Stimulated activated CD8-positive, alpha-beta memory T cell treated with anti-CD3 and anti-CD28 coated beads, Interleukin-7, amount 100 ng/mL, for 24 hours (primary cell): Measurements from ENCODE around the gene CHPF2.

Experiments
- DNase-seq: peaks from one replicate; pipeline ENCODE4 v3.0.0-alpha.2; 2020; ENCODE audit warnings: low read depth

Gene CHPF2, protein sequence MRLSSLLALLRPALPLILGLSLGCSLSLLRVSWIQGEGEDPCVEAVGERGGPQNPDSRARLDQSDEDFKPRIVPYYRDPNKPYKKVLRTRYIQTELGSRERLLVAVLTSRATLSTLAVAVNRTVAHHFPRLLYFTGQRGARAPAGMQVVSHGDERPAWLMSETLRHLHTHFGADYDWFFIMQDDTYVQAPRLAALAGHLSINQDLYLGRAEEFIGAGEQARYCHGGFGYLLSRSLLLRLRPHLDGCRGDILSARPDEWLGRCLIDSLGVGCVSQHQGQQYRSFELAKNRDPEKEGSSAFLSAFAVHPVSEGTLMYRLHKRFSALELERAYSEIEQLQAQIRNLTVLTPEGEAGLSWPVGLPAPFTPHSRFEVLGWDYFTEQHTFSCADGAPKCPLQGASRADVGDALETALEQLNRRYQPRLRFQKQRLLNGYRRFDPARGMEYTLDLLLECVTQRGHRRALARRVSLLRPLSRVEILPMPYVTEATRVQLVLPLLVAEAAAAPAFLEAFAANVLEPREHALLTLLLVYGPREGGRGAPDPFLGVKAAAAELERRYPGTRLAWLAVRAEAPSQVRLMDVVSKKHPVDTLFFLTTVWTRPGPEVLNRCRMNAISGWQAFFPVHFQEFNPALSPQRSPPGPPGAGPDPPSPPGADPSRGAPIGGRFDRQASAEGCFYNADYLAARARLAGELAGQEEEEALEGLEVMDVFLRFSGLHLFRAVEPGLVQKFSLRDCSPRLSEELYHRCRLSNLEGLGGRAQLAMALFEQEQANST

DNA sequence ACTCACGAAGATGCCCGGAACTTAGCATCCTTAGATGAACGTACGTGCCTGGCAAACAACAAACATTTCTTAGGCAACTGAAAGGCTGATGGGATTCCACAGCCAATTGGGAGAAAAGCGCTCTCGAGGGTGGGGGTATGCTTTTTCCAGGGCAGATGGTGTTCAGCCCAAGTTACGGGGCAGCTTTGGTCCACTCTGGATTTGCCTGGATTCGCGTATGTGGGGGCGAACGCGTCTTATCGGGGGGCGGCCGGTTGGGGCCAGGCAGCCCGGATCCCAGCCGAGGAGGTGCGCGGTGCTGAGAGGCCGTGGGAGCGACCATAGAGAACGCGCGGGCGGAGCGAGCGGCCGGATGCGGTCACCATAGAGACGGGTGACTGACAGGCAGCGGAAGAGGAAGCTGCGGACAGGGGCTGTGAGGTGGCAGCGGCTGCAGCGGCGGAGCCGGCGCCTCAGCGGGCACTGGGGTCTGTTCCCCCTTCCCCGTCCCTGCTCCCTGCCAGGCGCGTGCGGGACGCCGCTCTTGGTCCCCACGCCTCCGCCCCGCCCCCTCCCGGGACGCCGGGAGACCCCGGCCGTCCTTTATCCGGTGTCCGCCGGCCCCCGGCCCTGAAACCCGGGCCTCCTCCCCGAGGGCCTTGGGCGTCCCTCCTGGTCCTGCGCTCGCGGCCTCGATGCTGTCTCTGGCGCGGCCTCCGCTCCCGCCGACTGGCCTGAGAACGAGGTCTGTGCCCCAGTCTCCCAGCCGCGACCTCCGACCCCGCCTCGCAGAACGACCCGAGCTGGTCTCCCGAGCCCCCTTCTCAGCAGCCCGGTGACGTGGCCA lies at the start of gene CHPF2:
Gene CHPF2 (plus strand): TSS at position 393 of the 826 bp plus-strand sequence. CDS start 1,529 bp downstream, outside the sequence.
- DNase-seq, result peak; percentile 81

DNA sequence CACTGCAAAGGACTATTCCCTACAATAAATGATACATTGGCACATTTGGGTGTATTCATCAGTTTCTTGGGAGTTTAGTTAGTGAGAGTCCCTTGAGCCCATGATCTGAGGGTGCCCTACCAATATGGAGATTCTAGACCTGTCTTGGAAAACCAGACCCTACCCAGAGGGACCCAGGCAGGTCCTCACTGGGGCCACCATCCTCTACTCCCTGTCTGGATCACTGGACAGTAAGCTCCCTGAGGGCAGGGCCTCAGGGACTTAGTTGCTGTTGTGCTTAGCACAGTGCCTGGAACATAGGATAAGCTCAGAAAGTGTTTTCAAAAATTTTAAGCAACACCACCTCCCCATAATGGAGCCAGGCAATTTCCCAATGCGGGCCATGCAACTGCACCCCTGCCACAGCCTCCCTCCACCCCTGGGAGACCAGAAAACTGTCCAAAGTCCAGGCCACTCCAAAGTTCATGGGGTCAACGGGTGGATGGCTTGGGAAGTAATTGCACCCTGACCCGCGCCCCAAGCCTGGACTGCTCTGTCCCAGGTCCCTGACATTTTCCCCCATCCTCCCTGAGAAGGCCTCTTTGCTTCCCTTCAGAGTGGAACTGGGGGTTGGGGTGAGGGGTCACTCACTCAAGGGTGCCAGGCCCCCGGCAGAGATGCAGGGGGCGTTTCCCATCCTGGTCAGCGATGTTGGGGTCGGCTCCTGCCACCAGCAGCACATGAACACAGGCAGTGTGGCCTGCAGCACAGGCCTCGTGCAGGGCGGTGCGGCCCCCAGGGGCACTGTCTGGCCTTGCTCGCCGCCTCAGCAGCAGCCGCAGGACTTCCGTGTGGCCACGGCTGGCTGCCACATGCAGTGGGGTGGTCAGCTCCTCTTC lies 46.3 kb upstream of the CHPF2 start:
- DNase-seq, result no peak

DNA sequence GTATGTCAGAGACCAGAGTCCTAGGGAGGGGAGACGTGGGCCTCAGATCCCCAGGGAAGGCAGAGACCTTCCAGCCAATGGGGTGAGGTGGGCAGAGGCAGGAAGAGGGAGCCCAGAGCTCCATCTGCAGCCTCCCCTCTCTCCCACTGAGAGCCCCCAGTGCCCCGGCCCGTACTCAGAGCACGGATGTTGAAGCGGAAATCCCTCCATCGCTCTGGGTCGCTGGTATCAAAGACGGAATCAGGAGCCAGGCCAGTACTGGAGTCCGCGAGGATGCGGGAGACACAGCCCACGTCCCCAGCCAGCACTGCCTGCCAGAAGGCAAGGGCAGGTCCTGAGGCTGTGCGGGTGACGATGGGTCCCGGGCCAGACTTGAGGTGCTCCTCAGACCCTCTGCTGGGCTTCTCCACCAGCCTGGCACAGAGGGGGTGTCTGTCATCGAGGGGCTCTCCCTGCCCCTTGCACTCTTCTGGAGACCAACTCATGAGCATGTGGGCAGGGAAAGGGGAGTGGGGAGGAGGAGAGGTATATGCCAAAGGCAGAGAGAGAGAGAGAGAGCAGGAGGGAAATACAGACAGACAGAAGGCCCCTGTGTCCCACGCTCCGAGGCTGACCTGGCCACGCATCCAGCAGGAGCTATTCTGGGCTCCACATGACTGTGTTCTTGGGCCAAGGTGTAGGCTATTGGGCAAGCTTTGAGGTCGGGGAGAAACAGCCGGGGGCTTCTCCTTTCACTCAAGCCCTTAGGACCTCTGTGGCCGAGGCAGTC lies 45.5 kb upstream of the CHPF2 start, which contains the start of gene ASB10:
Gene ASB10 (minus strand): TSS at position 611 of the 769 bp plus-strand sequence. CDS start 120 bp downstream, at position 491.
- no peak for DNase-seq

DNA sequence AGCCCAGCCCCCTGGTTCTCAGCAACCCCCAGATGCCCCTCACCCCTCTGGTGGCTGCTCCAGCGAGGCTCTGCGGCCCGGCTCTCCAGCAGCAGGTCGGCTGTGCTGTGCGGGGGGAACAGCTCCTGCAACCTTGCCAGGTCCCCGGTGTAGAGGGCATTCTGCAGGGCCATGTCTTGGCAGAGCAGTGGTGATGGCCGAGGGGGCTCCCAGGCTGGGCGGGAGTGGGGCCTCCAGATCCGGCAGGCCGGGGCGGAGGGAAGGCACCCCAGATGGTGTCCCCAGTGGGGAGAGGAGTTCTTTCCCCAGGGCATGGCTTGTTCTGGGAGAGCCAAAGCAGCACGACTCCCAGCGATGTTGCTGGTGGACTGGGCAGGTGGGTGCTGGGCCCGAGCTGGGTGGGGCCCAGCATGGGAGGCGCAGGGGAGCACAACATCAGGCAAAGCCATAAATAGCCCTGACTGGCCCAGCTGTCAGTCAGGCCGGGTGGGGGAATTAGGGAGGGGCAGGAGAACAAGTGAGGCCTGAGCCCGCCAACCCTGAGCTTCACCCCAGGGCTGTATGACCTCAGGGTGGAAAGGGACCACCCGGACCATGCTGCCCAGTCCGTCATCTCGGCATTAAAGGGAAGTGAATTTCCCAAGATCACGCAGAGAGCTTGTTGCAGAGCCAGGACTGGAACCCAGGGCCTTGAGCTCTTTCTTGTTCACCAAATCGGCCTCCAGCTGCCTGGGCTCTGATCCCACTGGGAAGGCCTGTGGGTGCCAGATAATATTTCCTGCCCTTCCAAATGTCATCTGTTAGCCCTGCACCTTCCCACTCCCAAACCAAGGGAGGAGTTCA lies 44.7 kb upstream of the CHPF2 start:
- DNase-seq, result no peak

DNA sequence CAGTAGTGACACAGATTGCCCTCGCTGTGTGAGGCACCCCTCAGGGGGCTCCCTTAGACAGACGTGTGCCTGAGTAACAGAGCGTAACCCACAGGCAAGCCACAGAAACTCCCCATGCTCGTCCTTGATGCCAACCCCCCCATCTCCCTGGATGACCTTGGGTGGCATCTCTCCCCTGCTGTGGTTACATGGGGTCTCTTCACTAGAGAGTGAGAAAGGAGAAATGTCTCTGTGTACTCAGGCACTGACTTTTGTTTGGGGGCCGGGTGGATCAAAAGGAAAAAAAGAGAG lies 44.1 kb upstream of the CHPF2 start:
- DNase-seq, result no peak

DNA sequence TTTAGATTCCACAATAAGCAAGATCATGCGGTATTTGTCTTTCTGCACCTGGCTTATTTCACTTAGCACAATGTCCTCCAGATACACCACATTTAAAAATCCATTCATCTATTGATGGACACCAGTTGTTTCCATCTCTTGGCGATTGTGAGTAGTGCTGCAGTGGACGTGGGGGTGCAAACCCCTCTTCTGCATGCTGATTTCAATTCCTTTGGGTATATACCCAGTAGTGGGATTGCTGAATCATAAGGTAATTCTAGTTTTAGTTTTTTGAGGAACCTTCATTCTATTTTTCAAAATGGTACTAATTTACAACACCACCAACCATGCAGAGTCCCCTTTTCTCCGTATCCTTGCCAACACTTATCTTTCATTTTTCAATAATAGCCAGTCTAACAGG lies 43.2 kb upstream of the CHPF2 start:
- no peak for DNase-seq

DNA sequence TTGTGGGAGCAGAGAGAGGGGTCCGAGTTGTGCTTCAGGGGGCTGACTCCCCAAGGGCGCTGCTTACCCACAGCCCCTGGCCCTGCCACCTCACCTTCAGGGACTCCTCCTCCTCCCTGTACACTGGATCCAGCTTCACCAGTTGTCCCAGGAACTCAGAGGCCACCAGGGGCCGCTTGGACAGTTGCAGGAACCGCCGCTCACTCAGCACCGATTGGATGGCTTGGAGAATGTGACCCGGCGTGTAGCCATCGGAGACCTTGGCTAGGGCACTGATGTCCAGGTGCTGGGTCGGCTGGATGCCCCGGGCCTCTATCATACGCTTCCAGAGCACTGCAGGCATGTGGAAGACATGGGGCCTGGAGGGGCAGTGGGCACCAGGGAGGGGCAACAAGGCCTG lies 40.7 kb upstream of the CHPF2 start:
- DNase-seq, result no peak

DNA sequence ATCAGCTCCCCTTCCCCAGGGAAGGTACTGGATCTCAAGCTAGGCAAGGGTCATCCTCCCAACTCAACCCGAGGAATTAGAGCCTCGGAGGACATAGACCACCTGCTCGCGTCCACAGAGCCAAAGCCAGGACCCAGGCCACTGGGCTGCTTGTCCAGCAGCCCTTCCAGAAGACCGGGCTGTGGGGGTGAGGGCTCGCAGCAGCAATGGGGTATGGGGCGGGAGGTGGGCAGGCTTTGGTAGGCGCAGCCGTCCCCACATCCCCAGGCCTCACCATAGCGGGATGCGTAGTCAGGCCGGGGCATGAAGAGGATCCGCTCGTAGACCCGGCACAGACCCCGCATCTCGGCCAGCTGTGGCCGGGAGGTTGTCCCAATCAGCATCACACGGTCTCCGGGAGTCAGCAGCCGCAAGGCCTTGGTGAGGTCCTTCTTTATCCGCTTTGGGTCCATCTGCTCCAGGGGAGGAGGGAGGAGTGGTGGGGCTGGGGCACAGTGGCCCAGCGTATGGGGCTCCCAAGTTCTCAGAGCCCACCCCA lies 40.2 kb upstream of the CHPF2 start:
- no peak for DNase-seq

DNA sequence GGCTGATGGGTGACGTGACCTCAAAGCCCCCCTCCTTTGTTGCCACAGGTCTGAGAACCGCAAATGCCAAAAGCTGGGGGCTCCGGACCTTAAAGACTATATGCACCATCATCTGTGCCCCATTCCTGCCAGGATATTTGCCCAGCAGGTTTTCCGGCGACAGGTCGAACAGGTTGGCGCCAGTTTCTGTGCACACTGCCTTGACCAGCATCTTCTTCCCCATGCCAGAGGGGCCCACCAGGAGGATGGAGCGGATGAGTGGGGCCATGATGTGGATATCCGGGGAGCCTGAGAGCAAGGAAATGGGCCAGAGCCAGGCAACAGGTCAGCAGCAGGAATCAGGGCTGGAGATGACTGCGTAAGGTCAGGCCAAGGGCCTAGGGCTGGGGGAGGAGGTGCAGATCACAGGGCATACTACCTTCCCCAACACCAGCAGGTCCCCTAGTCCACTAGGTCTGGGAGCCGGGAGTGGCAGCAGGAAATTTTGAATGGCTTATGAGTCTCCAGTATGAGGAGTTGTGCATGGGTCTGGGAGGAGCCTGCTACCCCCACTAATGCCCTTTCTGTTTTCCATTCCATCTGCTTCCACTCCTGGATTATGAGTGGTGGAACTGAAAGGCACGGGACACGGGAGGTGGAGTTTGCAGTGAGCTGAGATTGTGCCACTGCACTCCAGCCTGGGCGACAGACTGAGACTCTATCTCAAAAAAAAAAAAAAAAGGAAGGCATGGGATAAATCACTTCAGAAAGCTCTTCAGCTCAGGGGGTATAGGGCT lies 38.9 kb upstream of the CHPF2 start:
- DNase-seq, result no peak

DNA sequence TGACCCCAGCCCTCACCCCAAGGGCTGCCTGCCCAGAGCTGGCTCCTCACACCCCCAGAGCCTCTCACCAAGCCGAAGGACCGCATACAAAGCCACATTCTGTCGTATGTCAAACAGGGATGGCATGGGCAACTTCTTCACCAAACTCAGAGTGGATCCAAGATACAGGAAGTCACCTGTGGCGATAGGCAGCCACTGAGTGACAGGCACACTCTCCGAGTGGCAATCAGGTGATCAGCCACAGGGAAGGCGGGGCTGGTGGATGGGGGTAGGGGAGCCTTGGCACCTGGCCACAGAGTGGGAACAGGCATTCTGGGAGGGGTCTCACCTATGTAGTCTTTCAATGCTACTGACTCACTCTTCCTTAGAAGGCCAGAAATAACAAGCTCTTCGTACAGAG lies 38.1 kb upstream of the CHPF2 start:
- no peak for DNase-seq

DNA sequence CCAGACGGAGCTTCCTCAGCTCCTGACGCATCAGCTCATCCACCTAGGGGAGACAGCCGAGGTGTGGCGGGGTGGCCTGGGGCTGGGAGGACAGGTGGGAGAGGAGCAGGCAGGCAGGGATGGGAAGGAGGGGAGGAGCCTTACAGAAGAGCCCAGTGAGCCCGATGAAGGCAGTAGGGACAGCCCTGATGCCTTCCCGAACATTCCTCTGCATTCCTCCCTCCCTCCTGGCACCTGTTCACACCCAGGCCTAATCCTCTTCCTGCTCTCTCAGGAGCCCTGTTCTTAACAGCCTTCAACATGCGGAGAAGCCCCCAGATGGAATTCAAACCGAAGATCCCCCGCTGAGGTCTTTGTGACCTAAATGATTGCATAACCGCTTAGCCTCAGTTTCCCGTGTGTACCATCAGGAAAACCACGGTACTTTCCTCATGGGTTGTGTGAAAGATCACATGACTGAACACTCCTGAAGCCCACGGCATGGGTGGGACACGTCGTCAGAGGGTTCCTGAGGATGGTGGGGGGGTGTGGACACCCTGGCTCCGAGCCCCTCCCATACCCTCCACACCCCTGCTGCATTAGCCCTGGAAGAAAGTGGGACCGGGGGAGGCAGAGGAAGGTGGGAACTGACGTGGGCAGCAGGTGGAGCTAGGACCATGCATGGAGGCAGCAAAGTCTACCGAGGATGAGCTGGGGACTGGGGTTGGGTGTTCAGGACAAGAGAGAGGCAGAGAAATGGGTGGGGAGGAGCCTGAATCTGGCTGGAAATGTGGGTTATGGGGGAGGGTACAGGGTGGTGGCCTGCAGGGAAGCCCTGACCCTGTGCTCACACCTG lies 36.5 kb upstream of the CHPF2 start:
- no peak for DNase-seq

DNA sequence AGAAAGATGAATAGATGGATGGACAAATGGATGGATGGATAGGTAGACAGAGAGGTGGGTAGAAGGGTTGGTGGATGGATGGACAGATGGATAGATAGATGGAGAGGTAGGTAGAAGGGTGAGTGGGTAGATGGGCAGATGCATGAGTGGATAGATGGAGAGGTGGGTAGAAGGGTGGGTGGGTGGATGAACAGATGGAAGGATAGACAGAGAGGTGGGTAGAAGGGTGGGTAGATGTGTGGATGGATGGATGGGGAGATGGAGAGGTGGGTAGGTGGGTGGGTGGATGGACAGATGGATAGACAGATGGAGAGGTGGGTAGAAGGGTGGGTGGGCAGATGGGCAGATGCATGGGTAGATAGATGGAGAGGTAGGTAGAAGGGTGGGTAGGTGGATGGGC lies 34.4 kb upstream of the CHPF2 start:
- DNase-seq, result no peak

DNA sequence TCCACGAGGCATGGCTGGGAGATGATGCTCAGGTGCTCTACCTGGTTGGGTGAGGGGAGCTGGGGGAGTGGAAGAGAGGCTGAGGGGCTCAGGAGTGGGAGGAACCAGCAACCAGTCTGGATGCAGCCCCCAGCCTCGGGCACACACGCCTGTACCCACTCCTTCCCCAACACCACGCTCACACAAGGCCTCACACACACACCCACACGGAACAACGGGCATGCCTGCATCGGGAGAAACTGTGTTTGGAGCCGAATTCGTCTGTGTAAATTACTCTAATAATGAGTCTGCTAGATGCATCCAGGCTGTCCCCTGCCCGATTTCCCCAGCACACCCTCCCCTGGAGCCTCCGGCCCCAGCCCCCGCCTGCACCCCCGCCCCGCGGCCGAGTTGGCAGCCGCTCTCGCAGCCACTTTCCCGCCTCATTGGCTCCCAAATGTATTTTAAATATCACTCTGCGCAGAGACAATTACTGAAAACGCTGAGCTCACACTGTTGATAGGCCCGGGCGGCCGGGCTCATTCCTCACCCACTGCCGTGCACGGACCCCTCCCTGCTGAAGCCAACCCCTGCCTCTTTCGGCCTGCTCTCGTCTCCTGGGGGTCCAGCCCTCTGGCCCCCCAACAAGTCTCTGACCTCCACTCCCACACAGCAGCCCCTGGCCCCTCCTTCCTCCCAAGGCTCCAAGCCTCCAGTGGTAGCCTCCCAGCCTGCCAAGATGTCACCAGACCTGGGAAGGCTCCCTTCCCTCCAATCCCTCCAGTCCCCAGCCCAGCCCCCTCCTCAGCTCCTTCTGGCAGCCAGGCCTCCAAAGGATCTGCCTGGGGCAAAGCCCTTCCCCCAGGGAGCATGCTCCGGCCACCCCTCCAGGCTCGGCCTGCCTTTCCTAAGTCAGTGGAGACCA lies 33.1 kb upstream of the CHPF2 start:
- no peak for DNase-seq

DNA sequence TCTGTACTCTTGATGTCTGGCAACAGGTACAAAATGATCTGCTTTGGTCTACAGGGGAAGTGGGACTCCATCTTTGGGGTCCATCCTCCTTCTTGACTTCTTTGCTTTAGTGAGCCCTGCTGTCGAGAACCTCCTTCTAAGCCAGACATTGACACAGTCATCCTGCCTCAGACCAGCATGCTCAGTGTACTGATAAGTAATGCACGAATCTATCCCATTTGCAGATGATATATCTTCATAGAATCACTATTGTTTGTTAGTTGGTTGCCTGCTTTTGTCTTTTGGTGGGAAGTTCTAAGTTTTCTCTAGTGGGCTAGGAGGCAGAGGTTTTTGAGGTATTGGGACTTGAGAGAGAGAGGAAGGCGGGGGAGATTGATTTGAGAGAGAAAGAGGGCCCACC lies 30.9 kb upstream of the CHPF2 start:
- DNase-seq, result no peak

DNA sequence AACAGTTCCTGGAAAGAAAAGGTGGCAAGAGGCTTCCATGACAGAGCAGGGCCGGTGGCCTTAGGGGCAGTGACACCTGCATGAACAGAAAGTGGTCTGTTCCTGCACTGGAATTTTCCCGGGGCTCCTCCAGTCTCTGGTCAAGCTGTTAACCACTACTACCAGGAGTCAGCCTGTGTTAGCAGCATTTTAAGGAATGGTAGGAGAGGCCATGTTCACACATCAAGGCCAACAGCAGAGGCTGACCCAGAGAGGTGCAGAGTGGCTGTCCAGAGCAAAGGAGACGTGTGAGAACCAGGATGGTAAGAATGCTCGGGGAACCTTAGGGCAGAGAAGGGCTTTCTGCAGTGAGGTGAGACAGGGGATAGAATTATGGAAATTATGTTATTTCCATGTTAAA lies 30.5 kb upstream of the CHPF2 start:
- DNase-seq, result no peak

DNA sequence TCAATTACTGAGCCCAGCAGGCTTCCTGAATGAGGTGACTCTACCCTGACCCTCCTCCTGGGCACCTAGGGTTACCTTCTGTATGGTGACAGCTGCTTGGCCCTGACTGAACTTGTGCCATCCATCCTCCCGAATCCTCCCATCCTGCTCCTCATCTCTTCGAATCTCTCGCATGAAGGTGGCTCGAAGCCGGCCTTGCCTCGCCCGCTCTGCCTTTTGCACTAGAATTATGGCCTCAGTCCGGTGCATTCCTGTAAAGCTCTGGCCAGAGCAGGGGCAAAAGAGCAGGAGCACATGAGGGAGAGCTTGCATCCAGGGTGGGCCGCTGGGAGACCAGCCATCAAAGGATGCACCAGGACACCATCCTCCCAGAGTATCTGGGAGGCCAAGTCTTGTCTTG lies 29.4 kb upstream of the CHPF2 start:
- no peak for DNase-seq
